Tongue (tissue), 3 donors: Measurements from ENCODE around the gene USP11. TPM values are rescaled to one million over a fixed set of nuclear protein-coding genes. Genes with fewer than 3 reads are reported as not detected.
"Not testable (repeated sequence)": the region's sequence is repeated elsewhere in the genome, so short reads cannot be mapped to it uniquely, and the experiment has no call there.

Experiments
- DNase-seq: peaks from one replicate; pipeline ENCODE4 v3.0.0-alpha.2; 2015
- small RNA-seq: library from RNA; depleted of rRNA; stranded (forward); fragments of <200 nt; gene quantifications from one replicate; pipeline ENCODE3, GENCODE V24; 2014; ENCODE audit warnings: low replicate concordance
- total RNA-seq: library from RNA; depleted of rRNA; stranded (reverse); fragments of >200 nt; gene quantifications from one replicate; pipeline ENCODE4 v1.2.3, GENCODE V29; 2014

USP11 gene
- total RNA-seq, 1 donor from 2014 or later: 88.0 TPM

- no peak for DNase-seq
Measured at GRCh38 chrX:47247206-47247998, 14.6 kb downstream of the USP11 start.

DNA sequence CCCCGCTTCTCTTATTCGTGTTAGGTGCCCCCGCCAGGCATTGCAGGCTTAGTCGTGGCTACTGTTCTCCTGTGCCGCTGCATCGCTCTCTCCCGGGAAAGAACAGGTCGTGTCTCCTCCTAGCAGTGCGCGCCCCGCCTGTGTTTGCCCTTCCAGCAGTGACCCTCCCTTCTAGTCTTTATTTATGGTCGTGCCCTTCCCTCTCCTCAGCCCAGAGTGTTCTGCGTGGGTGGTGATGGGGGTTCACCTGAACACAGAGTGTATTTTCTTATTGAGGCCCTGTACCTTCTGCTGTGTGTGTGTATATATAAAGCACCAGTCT lies 15.2 kb downstream of the USP11 start:
- no peak for DNase-seq

DNA sequence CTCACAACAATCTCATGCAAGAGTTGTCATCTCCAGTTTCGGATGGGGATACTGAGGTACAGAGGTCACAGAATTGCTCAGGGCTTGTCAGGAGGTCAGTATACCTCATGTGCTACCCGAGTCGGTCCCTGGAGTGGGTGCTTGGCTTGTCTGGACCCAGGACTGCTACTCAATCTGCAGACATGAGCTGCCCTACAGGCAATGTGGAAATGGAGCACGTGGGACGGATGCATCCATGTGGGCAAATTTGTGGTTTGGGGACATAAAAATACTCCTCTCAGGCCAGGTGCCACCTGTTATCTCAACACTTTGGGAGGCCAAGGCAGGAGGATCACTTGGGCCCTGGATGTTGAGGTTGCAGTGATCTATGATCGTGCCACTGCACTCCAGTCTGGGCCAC lies 15.8 kb downstream of the USP11 start:
- no peak for DNase-seq

- DNase-seq: no peak
Measured at GRCh38 chrX:47250017-47250347, 17.2 kb downstream of the USP11 start.

DNA sequence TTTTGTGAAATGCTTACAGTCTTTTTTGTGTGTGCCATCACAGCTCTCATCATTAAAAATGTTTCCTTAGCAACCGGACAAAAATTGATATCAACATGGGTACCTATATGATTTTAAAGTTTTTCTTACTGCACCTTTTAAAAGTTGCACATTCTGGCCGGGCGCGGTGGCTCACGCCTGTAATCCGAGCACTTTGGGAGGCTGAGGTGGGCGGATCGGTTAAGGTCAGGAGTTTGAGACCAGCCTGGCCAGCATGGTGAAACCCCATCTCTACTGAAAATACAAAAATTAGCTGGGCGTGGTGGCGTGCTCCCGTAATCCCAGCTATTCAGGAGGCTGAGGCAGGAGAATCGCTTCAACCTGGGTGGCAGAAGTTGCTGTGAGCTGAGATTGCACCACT lies 24.8 kb downstream of the USP11 start:
- DNase-seq: not testable (repeated sequence)

- DNase-seq: no peak
Measured at GRCh38 chrX:47264483-47265173, 31.8 kb downstream of the USP11 start.

GRCh38 chrX:47266643-47267042 lies 33.8 kb downstream of the USP11 start:
- no peak for DNase-seq

DNA sequence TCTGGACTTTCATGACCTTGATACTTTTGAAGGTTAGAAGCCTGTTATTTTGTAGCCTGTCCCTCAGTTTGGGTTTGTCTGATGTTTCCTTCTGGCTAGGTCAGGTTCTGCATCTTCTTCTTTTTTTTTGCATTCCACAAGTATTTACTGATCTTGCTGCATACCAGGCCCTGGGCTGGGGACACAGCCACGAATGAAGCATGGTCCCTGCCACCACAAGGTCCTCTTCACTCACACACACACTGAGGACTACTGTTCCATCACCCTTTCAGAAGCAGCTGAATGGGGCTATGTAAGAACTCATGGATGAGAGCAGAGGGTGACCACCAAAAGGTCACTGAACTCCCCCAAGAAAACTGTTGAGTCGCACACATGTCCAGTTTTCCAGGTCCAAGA lies 39.2 kb downstream of the USP11 start:
- DNase-seq: no peak

DNA sequence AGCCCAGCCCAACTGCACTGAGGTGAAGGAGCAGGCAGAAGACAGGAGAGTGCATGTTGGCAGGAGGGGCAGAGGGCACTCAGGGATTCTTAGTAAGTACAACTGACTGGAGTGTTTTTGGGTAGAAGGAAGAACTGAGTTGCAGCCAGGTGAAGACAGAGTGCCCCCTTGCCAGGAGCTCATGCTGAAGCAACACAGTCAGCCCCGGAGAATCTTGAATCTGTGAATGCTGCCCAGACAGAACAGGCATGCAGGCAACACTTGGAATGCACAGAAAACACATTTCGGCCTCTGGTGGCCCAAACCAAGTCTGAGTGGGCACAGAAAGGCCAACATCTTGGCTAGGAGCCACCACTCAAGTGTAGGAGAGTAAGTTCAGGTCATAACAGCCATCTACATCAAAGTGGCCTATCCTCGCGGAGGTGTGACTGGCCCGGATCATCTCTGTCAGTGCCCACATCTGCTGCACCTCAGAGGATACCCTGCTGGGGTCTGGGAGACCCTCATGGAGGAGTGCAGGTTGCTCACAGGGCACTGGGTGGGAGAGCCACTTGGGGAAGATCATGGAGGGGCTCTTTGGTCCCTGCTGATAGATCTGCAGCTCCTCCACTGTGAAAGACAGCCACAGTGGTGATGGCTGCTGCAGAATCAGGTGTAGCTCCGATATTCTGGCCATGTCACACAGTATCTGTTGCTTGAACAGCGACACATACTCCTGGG lies 40.4 kb downstream of the USP11 start:
- DNase-seq: no peak

GRCh38 chrX:47278691-47279090 lies 45.9 kb downstream of the USP11 start:
- peak; percentile 21 for DNase-seq

- DNase-seq: peak; percentile 45
Measured at GRCh38 chrX:47283015-47283771, 50.4 kb downstream of the USP11 start.

DNA sequence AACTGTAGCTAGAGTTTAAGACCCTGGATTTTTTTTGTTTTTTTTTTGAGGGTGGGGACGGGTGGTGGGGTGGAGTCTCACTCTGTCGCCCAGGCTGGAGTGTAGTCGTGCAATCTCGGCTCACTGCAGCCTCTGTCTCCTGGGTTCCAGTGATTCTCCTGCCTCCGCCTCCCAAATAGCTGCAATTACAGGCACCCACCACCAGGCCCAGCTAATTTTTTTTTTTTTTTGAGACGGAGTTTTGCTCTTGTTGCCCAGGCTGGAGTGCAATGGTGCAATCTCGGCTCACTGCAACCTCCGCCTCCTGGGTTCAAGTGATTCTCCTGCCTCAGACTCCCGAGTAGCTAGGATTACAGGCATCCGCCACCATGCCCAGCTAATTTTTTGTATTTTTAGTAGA lies 51.8 kb downstream of the USP11 start:
- not testable (repeated sequence) for DNase-seq

DNA sequence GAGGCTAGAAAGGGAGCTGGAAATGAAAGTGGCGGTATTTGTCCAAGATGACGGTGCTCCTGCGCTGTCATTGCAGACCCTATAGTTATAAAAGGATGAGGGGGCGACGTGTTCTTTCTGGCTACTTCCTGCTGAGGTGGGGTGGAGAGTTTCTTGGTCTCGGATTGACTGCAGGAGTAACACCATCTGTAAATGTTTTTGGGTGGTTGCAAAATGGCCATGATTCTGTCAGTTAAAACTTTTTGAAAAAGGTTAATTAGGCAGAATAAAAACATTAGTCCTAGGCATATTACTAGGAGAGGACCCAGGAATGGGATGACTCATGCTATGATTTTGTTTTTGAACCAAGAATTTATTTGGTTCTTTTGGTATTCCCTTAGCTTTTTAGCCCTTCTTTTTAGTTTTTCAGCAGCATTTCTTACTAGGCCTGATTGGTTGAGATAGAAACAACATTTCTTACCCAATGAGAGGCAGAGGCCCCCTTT lies 53.1 kb downstream of the USP11 start:
- DNase-seq: no peak

- no peak for DNase-seq
Measured at GRCh38 chrX:47293106-47293505, 60.3 kb downstream of the USP11 start.

DNA sequence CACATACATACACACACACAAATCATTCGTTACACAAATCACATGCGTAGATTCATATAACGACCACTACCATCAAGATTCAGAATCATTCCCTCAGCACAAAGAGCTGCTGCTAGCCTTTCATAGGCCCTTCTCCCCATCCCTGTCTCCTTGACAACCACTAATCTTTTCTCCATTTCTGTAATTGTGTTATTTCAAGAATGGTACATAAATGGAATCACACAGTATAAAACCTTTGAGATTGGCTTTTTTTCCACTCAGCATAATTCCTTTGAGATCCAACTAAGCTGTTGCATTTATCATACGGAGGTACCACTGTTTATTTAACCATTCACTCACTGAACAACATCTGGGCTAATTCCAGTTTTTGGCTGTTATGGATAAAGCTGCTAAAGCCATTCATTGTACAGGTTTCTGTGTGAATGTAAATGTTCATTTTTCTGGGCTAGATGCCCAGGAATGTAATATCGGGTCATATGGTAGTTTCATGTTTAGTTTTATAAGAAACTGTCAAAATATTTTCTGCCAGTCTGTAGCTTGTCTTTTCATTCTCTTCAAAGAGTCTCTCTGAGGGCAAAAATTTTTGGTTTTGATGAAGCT lies 64.1 kb downstream of the USP11 start:
- peak; percentile 25 for DNase-seq

DNA sequence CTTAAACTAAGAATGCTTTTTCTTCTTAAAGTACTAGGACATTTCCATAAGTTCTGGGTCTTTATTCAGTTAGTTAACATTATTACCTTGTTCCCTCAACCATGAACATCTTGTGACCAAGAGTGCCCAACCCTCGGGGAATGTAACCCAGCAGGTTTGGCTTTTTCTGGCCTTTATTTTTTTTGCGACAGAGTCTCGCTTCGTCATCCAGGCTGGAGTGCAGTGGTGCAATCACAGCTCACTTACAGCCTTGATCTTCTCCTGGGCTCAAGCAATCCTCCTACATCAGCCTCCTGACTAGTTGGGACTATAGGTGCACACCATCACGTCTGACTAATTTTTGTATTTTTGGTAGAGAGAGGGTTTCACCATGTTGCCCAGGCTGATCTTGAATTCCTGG lies 65.1 kb downstream of the USP11 start:
- DNase-seq: no peak

Small RNA genes lying within 50 kb of the gene (small RNA-seq; reads per million reads assigned to genes)
- gene RN7SL785P: not detected

Other genes with a start within 250 kb of the USP11 start
- gene RGN, start 154.6 kb upstream of the USP11 start, total RNA-seq: 5.8 TPM
- gene NDUFB11, start 88.3 kb upstream of the USP11 start, total RNA-seq: 82.8 TPM
- gene RBM10, start 87.8 kb upstream of the USP11 start, total RNA-seq: 27.8 TPM
- gene UBA1, start 39.2 kb upstream of the USP11 start, total RNA-seq: 127 TPM
- 116 TPM for gene CDK16, start 14.3 kb upstream of the USP11 start, total RNA-seq
- 0.92 TPM for gene ZNF157, start 137.6 kb downstream of the USP11 start, total RNA-seq